Left renal pelvis (tissue), 4 donors: ENCODE data around the gene TMEM174. TPM values are rescaled to one million over a fixed set of nuclear protein-coding genes. Genes with fewer than 3 reads are reported as not detected.

Experiments
- DNase-seq, 4 donors: peaks; one replicate each; pipeline ENCODE4 v3.0.0-alpha.2; 2013; ENCODE audit warnings: low read depth in 4 of 4, low spot score in 3 of 4
- polyA plus RNA-seq, 4 donors: library from polyadenylated mRNA; unstranded; fragments of 120-200 nt; gene quantifications; one replicate each; pipeline ENCODE4 v1.2.1, GENCODE V29; 2013; ENCODE audit not compliant: insufficient read length in 4 of 4

The TMEM174 gene
- polyA plus RNA-seq, 4 donors: 0.34 to 22.5 (median 13.7) TPM

GRCh38 chr5:73152411-73153388 lies 20.3 kb upstream of the TMEM174 start:
- no peak for DNase-seq

DNA sequence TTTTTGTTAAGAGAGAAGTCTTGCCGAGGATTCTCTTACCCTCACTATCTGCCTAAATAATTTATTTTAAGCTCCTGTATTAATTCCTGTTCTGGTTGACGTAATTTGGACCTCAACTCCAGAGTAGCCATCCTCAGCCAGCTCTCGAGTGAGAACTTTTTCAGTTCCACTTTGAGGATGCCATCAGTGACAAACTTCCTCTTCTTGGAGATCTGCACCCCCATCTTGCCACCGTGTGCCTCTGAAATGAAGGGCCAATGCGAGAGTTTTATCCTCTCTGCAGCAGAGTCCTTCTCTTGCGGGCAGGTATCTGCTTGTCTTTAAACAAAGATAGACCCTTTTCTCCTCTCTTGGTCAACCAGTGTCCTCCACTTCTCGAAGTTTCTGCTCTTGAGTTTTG lies 19.5 kb upstream of the TMEM174 start:
- DNase-seq: no peak

GRCh38 chr5:73154208-73155006 lies 18.6 kb upstream of the TMEM174 start:
- DNase-seq: no peak

DNA sequence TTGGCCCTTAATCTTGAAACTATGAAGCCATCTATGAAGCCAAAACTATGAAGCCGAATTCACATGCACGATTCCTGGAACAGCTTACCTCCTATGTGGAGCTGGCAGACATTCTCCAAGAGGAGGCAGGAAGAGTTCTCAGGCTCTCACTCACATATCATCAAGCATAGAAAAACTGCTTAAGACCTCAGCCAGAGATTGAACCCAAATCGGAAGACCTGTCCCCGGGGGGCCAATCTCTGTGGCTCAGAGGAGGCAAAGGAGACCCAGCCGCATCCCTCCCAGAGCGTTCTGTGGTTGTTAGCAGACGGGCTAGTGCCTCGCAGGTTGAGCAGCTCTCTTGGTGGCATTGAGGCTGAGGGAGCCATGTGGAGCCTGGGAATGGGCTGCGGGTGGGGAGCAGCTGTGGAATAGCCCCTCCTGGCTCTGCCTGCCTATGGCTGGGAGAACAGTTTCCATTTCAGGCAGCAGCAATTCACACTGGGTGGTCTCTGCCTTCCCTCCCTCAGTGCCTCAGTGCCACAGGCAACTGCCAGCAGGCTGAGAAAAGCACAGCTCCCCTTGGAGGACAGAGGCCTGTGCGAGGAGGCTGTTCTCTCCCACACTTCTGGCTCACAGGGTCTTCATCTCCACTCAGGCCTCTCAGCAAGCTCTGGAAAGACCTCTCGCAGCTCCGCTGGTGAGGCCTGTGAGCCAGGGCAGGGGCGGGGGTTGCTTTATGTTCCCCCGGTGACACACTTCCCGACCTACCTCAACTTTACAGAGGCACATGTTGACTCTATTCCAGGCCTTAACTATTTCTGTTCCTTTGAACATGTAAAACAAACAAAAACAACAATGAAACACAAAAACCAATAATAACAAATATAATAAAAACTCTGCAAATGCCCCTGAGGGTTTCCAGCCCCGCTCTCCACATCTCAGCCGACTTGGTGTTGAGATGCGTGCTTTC lies 17.4 kb upstream of the TMEM174 start:
- no peak for DNase-seq

DNA sequence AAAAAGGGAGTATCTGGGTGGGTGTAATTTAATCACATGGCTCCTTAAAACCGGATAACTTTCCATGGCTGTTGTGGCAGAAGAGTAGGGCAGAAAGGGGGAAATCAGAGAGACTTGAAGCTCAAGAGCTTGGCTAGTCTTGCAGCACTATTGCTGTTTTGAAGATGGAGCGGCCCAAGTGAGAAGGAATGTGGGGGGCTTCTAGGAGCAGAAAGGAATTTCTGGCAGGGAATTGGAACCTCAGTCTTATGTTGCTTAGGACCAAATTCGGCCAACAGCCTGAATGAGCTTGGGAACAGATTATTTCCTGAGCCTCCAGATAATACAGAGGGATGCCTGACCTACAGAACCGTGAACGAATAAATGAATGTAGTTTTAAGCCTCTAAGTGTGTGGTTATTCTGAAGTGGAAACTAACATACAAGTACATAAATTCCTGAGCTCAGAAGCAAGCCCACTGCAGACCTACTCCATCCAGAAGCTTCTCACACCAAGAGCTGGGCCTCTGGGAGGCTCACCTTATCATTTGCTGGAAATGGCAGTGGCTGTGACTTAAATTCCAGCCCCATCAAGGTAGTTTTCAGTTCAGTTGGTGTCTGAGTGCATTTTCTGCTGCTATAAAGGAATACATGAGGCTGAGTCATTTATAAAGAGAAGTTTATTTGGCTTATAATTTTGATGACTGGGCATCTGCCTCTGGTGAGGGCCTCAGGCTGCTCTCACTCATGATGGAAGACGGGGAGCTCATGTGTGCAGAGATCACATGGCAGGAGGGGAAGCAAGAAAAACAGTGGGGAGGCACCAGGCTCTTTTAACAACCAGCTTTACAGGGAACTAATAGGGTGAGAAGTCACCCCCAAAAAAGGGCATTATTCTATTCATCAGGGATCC lies 15.3 kb upstream of the TMEM174 start:
- no peak for DNase-seq

DNA sequence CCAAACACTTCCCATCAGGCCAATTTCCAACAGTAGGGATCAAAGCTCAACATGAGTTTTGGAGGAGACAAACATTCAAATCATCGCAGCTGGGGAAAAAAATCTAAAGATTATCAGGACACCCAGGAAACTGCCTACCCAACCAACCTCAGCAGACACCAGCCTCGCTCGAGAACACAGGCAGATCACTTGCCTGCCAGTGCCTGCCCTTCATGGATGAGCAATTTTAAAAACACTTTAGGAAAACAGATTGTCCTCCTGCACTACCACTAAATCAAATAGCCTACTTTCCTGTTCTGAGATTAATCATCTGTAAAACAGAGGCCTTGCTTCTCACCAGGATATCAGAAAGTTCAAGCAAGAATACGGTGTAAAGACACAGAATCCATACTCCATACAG lies 14.7 kb upstream of the TMEM174 start:
- DNase-seq: no peak

GRCh38 chr5:73160239-73160671 lies 12.7 kb upstream of the TMEM174 start:
- DNase-seq: no peak

GRCh38 chr5:73170522-73170921 lies 2.5 kb upstream of the TMEM174 start:
- DNase-seq: no peak

- DNase-seq: no peak
Measured at GRCh38 chr5:73171495-73171894, 1.5 kb upstream of the TMEM174 start.

- DNase-seq: no peak
Measured at GRCh38 chr5:73174100-73174815, 1.3 kb downstream of the TMEM174 start.

DNA sequence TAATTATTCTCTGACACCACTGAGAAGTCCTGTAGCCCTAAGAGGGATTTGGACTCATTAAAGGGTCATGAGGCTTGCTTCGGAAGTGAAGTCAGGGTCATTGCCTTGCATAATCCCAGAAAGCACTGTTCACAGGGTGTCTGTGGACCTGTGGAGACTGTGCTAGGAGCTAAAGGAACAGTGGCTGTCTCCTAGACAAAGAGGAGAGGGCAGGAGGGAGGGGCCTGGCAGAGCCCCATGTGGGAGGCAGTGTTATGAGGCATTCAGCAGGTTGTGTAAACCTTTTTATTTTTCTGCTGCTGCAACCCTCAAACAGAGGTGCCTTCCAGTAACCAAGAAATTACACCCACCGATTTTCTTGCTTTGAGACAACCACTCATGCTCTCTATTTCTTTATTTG lies 3.3 kb downstream of the TMEM174 start:
- DNase-seq: no peak

- no peak for DNase-seq
Measured at GRCh38 chr5:73178265-73178664, 5.3 kb downstream of the TMEM174 start.

DNA sequence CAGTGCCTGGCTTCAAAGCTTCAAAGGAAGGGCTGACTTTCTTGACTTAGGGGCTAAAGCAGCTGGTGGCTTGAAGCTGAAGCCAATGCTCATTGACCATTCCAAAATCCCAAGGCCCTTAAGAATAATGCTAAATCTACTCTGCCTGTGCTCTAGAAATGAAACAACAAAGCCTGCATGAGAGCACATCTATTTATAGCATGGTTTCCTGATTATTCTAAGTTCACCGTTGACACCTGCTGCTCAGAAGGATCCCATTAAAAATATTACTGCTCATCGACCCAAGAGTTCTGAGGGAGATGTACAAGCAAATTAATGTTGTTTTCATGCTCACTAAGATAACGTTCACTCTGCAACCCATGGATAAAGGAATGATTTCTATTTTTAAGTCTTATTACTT lies 6.7 kb downstream of the TMEM174 start:
- no peak for DNase-seq

DNA sequence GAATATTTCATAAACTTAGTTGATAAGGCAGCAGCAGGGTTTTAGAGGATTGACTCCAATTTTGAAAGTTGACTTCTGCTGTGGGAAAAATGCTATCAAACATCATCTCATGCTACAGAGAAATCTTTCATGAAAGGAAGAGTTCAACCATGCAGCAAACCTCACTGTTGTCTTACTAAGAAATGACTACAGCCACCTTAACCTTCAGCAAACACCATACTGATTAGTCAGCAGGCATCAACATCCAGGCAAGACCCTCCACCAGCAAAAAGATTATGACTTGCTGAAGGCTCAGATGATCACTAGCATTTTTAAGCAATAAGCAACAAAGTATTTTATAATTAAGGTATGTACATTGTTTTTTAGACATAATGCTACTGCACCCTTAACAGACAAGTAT lies 7.6 kb downstream of the TMEM174 start:
- DNase-seq: no peak

GRCh38 chr5:73182307-73182706 lies 9.3 kb downstream of the TMEM174 start:
- DNase-seq: no peak

- DNase-seq: no peak
Measured at GRCh38 chr5:73183000-73183399, 10.0 kb downstream of the TMEM174 start.

GRCh38 chr5:73183481-73183891 lies 10.5 kb downstream of the TMEM174 start:
- peak in 1 of 4 donors; percentile 37 for DNase-seq

GRCh38 chr5:73186976-73187375 lies 14.0 kb downstream of the TMEM174 start:
- DNase-seq: no peak
